Liver (tissue), 9 donors: ENCODE measurements around the gene HMGB2. TPM values are rescaled to one million over a fixed set of nuclear protein-coding genes. Genes with fewer than 3 reads are reported as not detected.

Experiments used
- DNase-seq: peaks from one replicate; pipeline ENCODE4 v3.0.0-alpha.2; 2017; ENCODE audit warnings: low spot score
- H3K27ac ChIP-seq, 2 donors: one replicate each; pipeline ENCODE4 v1.7.0; 2013; ENCODE audit warnings: inconsistent platforms in 2 of 2, low read length in 2 of 2, control low read depth in 1 of 2, low read depth in 1 of 2, mild to moderate bottlenecking in 1 of 2
- H3K27me3 ChIP-seq, 4 donors: one replicate each; pipeline versions ENCODE4 v1.6.1 to v1.7.0; 2013; ENCODE audit warnings: low read length in 3 of 4, inconsistent platforms in 1 of 4, mild to moderate bottlenecking in 1 of 4, moderate library complexity in 1 of 4; ENCODE audit not compliant: control insufficient read depth in 4 of 4, insufficient read depth in 4 of 4
- H3K36me3 ChIP-seq, 4 donors: one replicate each; pipeline versions ENCODE4 v1.6.1 to v1.7.0; 2013; ENCODE audit warnings: low read length in 3 of 4, mild to moderate bottlenecking in 3 of 4, low read depth in 1 of 4, moderate library complexity in 1 of 4; ENCODE audit not compliant: control insufficient read depth in 4 of 4, insufficient read depth in 3 of 4
- H3K4me1 ChIP-seq, 4 donors: one replicate each; pipeline versions ENCODE4 v1.6.1 to v1.7.0; 2013; ENCODE audit warnings: low read length in 3 of 4, mild to moderate bottlenecking in 3 of 4, moderate library complexity in 1 of 4; ENCODE audit not compliant: control insufficient read depth in 4 of 4, insufficient read depth in 4 of 4
- H3K4me3 ChIP-seq, 3 donors: one replicate each; pipeline versions ENCODE4 v1.6.1 to v1.7.0; 2013; ENCODE audit warnings: low read length in 3 of 3, control low read depth in 1 of 3, low read depth in 1 of 3, mild to moderate bottlenecking in 1 of 3
- H3K9ac ChIP-seq, 2 donors: one replicate each; pipeline ENCODE4 v1.7.0; 2013; ENCODE audit warnings: low read length in 2 of 2, mild to moderate bottlenecking in 2 of 2, moderate library complexity in 2 of 2, control low read depth in 1 of 2, low read depth in 1 of 2
- H3K9me3 ChIP-seq, 4 donors: one replicate each; pipeline versions ENCODE4 v1.6.1 to v1.7.0; 2013; ENCODE audit warnings: low read length in 3 of 4; ENCODE audit not compliant: control insufficient read depth in 4 of 4
- EGR1 ChIP-seq, 2 donors: IDR thresholded peaks; 2 replicates each; pipeline ENCODE4 v1.6.1; 2016 to 2018; ENCODE audit warnings: antibody characterized with exemption in 2 of 2, low read depth in 2 of 2
- FOXA1 ChIP-seq: IDR thresholded peaks from 2 replicates; pipeline ENCODE4 v1.6.1; 2016; ENCODE audit warnings: antibody characterized with exemption
- FOXA2 ChIP-seq: IDR thresholded peaks from 2 replicates; pipeline ENCODE4 v1.6.1; 2016; ENCODE audit warnings: antibody characterized with exemption
- HNF4A ChIP-seq, 2 donors: conservative IDR thresholded peaks; 2 replicates each; pipeline ENCODE4 v1.6.1; 2016; ENCODE audit warnings: antibody characterized with exemption in 2 of 2, mild to moderate bottlenecking in 2 of 2
- HNF4G ChIP-seq: IDR thresholded peaks from 2 replicates; pipeline ENCODE4 v1.6.1; 2016; ENCODE audit warnings: antibody characterized with exemption
- SP1 ChIP-seq: IDR thresholded peaks from 2 replicates; pipeline ENCODE4 v1.6.1; 2018; ENCODE audit warnings: antibody characterized with exemption, mild to moderate bottlenecking
- WGBS: extraction: QIAGEN DNeasy Blood & Tissue Kit; methylation state at CpG from one replicate; pipeline ENCODE4 v1.1.7; 2013; 5-methylcytosine and 5-hydroxymethylcytosine counted together
- polyA plus RNA-seq, 2 donors: library from polyadenylated mRNA; stranded (reverse) in 1 of 2; unstranded in 1 of 2; fragments of 200-250 nt in 1 of 2; fragments of >200 nt in 1 of 2; fragmentation: Nextera tagmentation in 1 of 2; extraction: Ambion mirVana in 1 of 2; gene quantifications; one replicate each; pipeline versions ENCODE4 v1.2.1 to v1.2.3, GENCODE V29; 2013 to 2015
- total RNA-seq, 2 donors: library from RNA; depleted of rRNA; stranded (reverse); fragments of >200 nt; gene quantifications; one replicate each; pipeline ENCODE4 v1.2.3, GENCODE V29; 2014
- TF ChIP-seq, protein P1 (sequence below): fragments of 150-350 bp; IDR thresholded peaks from 2 replicates; pipeline ENCODE4 v1.5.1; 2017; ENCODE audit warnings: improper control_type of control experiment, low read depth, low read length; ENCODE audit not compliant: missing input control
- TF ChIP-seq, protein P2 (sequence below): IDR thresholded peaks from 2 replicates; pipeline ENCODE4 v1.6.1; 2016; ENCODE audit warnings: antibody characterized with exemption, mild to moderate bottlenecking
- TF ChIP-seq, protein P3 (sequence below): IDR thresholded peaks from 2 replicates; pipeline ENCODE4 v1.6.1; 2016; ENCODE audit warnings: antibody characterized with exemption
- TF ChIP-seq, protein P4 (sequence below): IDR thresholded peaks from 2 replicates; pipeline ENCODE4 v1.6.1; 2016; ENCODE audit warnings: antibody characterized with exemption
- TF ChIP-seq, protein P5 (sequence below): IDR thresholded peaks from 2 replicates; pipeline ENCODE4 v1.6.1; 2016; ENCODE audit warnings: antibody characterized with exemption
- donor health status: healthy.
- donor health status: healthy.
- donor health status: healthy.
- donor health status: healthy.
- donor health status: healthy.

Gene HMGB2
- total and polyA plus RNA-seq, 4 donors, result 7.2 to 271 (median 16.9) TPM

DNA sequence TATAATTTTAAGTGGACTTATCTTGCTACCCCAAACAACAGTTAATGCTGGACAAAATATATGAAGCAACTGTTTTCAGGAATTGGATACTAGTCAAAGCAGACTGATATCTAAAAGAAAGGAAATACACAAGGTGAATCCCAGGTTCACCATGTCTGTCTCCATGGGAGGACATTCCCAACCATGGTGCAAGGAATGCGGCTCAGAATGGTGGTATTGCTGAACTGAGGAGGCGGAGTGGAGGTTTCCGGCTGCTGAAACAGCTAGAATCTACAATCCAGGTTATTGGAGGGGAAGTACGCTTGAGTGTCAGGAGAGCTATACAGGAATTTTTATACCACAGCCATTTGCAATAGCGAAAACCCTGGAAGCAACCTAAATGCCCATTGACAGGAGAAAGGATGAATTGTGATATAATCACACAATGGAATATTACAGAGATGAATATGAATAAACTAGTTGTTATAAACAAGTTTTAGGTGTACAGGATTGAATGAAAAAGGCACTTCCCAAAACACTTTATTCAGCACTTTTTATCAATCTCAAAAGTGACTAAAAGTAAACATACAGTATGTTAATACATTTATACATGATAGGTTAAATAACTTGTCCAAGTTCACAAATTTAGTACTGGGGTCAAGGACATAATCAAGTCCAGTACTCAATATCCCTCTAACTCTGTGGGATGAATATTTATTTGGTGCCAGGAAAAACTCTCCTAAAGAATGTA, 9.0 kb downstream of the HMGB2 start:
- no peaks in the 10 kb centered on the region for H3K27me3 ChIP-seq
- H3K9me3 ChIP-seq, result no peaks in the 10 kb centered on the region
- H3K9ac ChIP-seq, result no peak overlapping the region
- H3K36me3 ChIP-seq, result no peaks in the 10 kb centered on the region
- no peak overlapping the region for H3K4me3 ChIP-seq
- no peak for DNase-seq
- no peaks in the 10 kb centered on the region for H3K4me1 ChIP-seq
- WGBS, result 97% methylated on average over 5 of the region's 5 CpGs
- H3K27ac ChIP-seq, result no peak overlapping the region
- TF ChIP-seq, protein P1, sequence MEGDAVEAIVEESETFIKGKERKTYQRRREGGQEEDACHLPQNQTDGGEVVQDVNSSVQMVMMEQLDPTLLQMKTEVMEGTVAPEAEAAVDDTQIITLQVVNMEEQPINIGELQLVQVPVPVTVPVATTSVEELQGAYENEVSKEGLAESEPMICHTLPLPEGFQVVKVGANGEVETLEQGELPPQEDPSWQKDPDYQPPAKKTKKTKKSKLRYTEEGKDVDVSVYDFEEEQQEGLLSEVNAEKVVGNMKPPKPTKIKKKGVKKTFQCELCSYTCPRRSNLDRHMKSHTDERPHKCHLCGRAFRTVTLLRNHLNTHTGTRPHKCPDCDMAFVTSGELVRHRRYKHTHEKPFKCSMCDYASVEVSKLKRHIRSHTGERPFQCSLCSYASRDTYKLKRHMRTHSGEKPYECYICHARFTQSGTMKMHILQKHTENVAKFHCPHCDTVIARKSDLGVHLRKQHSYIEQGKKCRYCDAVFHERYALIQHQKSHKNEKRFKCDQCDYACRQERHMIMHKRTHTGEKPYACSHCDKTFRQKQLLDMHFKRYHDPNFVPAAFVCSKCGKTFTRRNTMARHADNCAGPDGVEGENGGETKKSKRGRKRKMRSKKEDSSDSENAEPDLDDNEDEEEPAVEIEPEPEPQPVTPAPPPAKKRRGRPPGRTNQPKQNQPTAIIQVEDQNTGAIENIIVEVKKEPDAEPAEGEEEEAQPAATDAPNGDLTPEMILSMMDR, result no peak
- TF ChIP-seq SP1 (no peak), FOXA2 (no peak), HNF4A (conservative IDR thresholded peaks at IDR 0.05) (no peak), FOXA1 (no peak)
- TF ChIP-seq, protein P2, sequence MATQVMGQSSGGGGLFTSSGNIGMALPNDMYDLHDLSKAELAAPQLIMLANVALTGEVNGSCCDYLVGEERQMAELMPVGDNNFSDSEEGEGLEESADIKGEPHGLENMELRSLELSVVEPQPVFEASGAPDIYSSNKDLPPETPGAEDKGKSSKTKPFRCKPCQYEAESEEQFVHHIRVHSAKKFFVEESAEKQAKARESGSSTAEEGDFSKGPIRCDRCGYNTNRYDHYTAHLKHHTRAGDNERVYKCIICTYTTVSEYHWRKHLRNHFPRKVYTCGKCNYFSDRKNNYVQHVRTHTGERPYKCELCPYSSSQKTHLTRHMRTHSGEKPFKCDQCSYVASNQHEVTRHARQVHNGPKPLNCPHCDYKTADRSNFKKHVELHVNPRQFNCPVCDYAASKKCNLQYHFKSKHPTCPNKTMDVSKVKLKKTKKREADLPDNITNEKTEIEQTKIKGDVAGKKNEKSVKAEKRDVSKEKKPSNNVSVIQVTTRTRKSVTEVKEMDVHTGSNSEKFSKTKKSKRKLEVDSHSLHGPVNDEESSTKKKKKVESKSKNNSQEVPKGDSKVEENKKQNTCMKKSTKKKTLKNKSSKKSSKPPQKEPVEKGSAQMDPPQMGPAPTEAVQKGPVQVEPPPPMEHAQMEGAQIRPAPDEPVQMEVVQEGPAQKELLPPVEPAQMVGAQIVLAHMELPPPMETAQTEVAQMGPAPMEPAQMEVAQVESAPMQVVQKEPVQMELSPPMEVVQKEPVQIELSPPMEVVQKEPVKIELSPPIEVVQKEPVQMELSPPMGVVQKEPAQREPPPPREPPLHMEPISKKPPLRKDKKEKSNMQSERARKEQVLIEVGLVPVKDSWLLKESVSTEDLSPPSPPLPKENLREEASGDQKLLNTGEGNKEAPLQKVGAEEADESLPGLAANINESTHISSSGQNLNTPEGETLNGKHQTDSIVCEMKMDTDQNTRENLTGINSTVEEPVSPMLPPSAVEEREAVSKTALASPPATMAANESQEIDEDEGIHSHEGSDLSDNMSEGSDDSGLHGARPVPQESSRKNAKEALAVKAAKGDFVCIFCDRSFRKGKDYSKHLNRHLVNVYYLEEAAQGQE, result no peak
- TF ChIP-seq, protein P3, sequence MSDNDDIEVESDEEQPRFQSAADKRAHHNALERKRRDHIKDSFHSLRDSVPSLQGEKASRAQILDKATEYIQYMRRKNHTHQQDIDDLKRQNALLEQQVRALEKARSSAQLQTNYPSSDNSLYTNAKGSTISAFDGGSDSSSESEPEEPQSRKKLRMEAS, result no peak
- TF ChIP-seq, protein P4, sequence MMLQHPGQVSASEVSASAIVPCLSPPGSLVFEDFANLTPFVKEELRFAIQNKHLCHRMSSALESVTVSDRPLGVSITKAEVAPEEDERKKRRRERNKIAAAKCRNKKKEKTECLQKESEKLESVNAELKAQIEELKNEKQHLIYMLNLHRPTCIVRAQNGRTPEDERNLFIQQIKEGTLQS, result no peak
- TF ChIP-seq, protein P5, sequence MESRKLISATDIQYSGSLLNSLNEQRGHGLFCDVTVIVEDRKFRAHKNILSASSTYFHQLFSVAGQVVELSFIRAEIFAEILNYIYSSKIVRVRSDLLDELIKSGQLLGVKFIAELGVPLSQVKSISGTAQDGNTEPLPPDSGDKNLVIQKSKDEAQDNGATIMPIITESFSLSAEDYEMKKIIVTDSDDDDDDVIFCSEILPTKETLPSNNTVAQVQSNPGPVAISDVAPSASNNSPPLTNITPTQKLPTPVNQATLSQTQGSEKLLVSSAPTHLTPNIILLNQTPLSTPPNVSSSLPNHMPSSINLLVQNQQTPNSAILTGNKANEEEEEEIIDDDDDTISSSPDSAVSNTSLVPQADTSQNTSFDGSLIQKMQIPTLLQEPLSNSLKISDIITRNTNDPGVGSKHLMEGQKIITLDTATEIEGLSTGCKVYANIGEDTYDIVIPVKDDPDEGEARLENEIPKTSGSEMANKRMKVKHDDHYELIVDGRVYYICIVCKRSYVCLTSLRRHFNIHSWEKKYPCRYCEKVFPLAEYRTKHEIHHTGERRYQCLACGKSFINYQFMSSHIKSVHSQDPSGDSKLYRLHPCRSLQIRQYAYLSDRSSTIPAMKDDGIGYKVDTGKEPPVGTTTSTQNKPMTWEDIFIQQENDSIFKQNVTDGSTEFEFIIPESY, result no peak

DNA sequence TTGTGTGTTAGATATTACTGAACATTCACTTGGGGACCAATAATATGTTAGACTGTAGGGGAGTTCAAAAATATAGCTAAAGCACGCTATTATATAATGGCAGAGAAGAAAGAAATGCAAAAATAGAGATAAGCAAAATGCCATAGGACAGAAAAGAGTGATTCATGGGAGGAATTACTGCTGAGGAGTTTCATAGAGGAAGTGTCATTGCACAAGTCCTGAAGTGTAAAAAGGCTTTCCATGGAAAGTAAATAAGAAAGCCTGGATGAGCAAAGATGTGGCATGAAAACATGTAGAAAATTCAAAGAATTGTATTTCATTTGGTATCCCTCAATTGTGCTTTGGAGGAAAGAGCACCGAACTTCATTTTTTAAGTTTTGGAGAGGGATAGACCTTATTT, 14.5 kb downstream of the HMGB2 start:
- Histone ChIP-seq H3K36me3 (no peaks in the 10 kb centered on the region), H3K4me3 (no peak overlapping the region), H3K27ac (no peak overlapping the region), H3K27me3 (no peaks in the 10 kb centered on the region), H3K4me1 (no peaks in the 10 kb centered on the region), H3K9me3 (no peaks in the 10 kb centered on the region), H3K9ac (no peak overlapping the region)
- 83% methylated on average over 2 of the region's 2 CpGs for WGBS
- TF ChIP-seq EGR1 (IDR thresholded peaks at IDR 0.05; ENCODE audit: low read depth in 2 of 2) (no peak), SP1 (no peak), FOXA2 (no peak), HNF4G (no peak)
- DNase-seq, result no peak
